Activated CD4-positive, CD25-positive, alpha-beta regulatory T cell (primary cell): ENCODE data around the gene ORM2.
A peak's percentile ranks its signal among the peaks of the same experiment; 100 is the strongest.

ENCODE experiments used
- DNase-seq, 4 experiments: peaks; one replicate each; lab custom pipeline; 2025; lab: John Stamatoyannopoulos, UW

The ORM2 gene

DNA sequence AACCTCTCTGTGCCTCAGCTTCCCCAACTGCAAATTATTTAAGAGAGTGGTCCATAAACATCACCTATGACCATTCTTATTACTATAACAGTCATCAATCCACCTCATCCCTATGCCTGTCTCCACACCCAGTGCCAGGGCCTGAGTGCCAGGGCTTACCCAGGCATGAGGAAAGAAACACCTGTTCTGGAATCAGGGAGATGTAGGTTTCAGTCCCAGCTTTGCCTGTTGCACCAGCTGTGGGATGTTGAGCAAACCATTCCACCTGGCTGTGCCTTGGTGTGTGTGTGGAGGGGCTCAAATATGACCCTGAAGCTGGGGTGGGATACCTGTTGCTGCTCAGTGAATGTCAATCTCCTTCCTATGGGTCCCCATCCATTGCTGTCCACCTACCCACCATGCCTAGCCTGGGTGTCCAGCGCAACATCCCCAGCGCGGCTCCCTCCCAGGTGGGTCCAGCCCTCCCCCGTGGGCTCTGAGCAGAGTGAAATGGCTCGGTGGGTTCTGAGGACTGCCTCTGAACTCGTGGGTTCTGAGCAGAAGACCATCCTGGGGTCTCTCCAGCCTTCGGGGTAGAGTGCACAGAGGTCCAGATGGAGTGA, 41.8 kb downstream of the ORM2 start:
- DNase-seq: no peak

DNA sequence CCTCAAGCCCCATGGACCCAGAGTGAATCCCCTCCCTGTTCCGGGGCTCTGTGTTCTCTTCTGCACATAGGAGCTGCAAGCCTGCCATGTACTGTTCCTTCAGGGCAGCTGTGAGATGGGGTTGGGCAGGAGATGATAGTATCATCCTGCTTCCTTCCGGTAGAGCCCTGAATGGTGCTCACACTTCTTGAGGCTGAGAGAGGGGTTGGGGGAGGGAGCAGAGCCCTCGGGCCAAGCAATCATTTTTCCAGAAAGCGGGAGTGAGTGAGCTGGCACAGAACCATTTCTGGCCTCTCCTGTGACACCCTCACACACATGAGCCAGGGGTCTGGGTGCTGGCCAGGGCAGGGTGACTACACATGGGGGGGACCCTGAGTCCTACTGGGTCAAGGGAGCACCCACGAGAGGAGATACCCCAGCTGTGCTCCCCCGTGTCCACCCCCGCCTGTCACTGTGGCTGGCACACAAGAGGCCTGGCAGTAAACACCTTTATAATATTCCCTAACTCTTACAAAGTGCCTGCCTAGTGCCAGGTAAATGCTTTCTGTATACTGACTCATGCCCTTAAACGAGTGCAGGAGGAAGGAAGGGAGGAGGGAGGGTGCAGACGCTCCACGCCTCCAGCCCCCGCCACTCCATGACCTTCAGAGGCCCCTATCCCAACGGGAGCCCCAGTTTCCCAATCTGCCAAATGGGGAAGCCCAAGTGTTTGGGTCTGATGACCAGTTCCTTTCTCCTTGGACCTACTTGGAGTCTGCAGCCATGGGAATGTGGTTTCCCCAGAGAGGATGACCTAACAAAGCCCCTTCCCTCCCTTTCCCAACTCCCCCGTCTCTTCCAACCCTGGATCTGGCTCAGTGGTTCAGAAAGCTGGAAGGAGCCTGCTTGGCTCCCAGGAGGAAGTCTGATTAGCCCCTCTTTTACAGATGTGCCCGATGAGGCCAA, 42.6 kb downstream of the ORM2 start:
- DNase-seq: no peak

- DNase-seq: peak; percentile 17 to 83 (median 62)
These were observed 43.3 kb downstream of the ORM2 start for GRCh38 chr9:114372921-114373448.

DNA sequence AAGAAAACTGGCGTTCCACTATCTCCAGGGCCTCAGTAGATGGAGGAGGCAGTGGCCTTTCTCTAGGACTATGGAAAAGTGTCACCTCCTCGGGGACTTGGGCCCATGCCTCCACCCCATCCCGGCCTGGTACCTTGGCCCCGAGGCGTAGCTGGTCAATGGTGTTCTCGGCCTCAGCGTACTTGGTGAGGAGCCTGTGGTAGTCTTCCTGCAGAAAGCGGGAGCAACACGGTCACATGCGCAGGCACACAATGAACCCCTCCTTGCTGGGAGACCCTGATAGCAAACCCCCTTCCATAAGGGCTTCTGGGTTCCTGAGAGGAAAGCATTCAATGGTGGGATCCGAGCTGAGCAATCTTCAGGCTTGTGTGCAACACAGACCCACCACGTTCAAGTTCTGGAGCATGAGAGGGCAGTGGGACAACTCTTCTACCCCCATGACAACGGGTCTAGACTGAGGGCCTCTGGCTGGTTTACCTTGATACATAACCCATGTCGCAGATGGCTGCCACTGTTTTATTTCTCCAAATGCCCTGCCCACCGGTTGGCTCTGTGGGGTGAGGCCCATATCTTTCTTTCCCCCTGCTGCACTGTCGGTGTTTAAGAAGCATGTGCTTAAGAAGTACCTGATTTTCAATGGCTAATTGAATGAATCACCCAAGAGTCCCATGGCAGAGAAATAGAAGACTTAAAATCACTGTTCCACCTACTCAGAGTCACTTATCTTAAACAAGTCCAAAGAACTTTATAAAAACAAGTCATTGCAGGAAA, 44.5 kb downstream of the ORM2 start:
- DNase-seq: no peak

- DNase-seq: no peak
These were observed 45.3 kb downstream of the ORM2 start for GRCh38 chr9:114374936-114375335.

DNA sequence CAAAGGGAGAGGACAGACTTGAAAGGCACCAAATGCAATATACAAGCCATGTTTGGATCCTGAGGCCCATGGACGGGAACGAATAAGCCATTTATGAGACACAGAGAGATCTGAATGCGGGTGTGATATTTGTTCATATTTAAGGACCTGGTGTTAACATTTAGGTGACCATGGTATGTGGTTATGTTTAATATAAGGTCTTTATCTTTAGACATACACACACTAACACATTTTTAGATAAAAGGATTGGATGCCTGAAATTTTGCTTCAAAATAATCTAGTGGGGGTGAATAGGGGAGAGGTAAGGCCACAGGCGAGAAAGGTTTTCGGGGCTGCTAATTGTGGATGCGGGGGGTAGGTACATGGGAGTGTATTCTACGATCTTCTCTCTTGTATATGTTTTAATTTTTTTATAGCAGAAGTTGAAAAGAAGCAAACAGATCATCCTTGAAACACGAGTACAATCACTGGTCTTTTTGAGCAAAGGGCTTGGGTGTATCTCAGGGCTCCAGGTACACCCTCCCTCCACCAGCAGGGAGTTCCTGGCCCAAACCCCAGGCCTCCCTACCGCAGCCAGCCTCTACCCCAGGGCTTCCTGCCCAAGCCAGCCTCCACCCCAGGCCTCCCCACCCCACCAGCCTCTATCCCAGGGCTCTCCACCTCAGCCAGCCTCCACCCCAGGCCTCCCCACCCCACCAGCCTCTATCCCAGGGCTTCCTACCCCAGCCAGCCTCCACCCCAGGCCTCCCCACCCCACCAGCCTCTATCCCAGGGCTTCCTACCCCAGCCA, 45.9 kb downstream of the ORM2 start:
- DNase-seq: no peak

DNA sequence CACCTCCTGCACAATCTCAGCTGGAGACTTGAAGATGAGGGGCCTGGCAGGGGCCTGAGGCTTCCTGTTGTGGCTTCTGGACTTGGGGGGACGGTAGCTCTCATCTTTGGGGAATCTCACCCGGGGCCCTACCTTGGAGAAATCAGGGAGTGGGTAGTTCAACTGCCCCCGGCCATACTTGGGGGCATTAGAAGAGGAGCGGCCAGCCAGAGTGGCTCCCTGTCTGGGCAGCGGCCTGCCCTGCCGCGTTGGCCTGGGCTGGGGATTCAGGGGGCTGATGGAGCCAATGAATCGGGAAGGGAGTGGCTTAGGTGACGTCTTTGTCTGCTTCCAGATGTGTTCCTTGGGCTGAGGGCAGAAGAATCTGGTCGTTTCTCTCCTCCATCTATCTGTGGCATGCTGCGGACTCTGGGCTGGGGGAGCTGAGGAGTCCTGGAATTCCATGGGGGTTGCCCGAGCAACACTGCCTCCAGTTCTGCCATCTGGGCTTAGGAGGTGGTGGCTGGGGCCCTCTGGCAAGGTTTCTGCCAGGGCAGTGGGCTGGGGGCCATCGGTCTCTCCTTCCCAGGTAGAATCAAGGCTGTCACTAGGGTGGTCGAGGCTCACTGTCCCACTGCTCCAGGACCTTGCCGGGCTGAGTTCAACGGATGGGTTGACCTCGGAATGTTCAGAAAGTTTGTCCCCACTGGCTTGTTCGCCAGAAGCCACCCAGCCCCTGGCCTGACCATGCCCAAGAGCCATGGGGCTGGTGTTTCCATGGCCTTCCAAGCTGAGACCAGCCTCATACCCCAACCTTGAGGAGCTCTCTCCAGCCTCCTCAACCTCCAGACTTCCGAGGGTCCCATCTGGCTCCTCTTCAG, 47.1 kb downstream of the ORM2 start:
- no peak for DNase-seq

- DNase-seq: no peak
These were observed 48.3 kb downstream of the ORM2 start for GRCh38 chr9:114378016-114378415.

- DNase-seq: no peak
These were observed 49.2 kb downstream of the ORM2 start for GRCh38 chr9:114378883-114379282.
